GM12801 (cell line): ENCODE data around the gene PLOD3.

Experiments used
- TF ChIP-seq, protein P1 (sequence below): IDR thresholded peaks from one replicate; pipeline ENCODE4 v1.5.1; 2011; ENCODE audit warnings: control low read depth; ENCODE audit not compliant: insufficient read length; ENCODE audit errors: extremely low read depth

The PLOD3 gene

DNA sequence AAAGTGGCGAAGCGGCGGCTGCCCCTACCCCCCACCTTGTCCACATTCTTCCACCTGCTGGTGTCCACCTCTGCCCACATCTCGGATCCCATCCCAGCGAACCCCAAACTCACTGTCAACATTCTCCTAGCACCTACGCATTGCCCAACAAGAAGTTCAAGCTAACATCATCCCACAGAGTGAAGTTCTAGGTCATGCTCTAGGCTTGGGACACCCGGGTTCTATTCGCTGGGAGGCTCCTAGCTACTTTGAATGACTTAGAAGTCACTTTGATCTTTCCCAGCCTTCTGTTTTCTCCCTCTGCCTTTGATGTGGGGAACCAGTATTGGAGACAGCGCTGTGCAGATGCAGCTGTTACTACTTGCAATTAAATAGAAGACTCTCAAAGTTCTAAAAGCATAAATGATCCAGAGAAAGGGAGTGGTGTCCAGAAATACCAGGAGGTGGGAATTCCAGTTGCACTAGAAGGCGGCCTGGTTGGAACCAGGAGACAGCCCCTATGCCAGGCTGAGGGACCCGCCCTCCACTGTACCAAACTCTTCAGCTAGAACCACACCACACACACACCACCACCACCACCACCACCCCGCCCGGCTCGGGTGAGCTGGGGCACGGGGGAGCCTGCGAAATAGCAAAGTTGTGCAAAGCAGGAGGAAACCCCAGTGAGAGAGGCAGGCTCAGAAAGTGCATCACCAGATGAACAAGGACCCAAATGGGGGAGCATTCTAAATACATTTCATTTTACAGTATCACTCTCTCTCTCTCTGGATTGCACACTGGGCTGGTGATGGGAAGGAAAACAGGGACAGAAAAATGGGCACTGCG lies 46.6 kb downstream of the PLOD3 start:
- TF ChIP-seq, protein P1, sequence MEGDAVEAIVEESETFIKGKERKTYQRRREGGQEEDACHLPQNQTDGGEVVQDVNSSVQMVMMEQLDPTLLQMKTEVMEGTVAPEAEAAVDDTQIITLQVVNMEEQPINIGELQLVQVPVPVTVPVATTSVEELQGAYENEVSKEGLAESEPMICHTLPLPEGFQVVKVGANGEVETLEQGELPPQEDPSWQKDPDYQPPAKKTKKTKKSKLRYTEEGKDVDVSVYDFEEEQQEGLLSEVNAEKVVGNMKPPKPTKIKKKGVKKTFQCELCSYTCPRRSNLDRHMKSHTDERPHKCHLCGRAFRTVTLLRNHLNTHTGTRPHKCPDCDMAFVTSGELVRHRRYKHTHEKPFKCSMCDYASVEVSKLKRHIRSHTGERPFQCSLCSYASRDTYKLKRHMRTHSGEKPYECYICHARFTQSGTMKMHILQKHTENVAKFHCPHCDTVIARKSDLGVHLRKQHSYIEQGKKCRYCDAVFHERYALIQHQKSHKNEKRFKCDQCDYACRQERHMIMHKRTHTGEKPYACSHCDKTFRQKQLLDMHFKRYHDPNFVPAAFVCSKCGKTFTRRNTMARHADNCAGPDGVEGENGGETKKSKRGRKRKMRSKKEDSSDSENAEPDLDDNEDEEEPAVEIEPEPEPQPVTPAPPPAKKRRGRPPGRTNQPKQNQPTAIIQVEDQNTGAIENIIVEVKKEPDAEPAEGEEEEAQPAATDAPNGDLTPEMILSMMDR, result no peak

DNA sequence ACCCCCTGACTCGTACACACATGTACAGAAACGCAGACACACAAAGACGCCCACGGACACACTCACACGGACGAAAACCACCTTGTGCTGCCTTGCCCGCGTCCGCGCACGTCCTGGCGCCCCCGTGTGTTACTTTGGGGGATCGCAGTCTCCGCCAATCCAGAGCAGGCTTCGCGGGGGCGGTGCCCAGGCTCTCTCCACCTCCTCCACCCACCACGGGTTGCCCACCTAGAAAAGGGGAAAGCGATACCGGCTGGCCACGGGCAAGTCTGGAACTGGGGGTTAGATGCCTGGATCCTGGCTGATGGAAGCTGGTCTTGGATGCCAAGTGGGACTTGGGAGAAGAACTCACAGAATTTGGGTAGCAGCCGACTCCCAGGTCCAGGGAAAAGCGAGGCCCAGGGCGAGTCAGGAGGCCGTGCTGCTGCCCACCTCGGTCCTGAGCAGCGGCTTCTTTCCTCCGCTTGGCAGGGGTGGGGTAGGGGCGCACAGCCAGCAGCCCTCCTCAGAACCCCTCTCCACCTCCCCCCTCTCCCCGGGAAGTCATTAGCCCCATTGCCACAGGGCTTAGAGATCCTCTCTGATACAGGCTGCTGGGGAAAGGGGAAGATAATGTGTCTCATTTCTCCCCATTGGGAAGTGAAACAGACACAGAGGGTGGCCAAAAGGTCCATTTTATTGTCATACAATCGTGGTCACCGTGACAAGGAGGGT lies 47.4 kb downstream of the PLOD3 start:
- TF ChIP-seq, protein P1, result no peak

DNA sequence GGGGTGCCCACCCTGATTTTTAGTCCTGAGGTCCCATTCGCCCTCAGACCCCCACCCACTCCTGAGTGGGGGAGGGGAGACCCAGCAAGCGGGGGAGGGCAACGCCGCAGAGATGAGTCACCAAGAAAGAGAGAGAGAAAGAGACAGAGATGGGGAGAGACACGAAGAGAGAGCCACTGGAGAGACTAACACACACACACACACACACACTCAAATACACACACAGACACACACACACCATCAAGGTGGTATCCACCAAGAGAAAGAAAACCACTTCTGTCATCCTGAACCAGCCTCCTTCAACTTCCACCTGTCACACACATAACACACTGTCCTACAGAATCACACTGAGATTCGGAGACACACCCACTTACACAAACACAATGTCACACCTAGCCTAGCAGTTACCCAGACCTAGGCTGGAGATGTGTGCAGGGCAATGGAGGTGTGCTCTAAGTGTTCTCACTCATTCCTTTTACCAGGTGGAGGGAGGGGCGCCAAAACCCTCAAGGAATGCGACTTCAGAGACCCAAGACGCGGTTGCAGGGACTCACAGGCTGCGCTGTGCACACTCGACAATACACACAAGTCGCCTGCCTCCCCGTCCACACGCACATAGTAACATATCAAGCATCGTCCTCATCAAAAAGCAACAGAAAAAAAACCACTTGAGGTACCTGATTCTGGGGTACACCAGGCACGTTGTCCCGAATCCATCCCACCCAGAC lies 48.1 kb downstream of the PLOD3 start:
- TF ChIP-seq, protein P1, result no peak

DNA sequence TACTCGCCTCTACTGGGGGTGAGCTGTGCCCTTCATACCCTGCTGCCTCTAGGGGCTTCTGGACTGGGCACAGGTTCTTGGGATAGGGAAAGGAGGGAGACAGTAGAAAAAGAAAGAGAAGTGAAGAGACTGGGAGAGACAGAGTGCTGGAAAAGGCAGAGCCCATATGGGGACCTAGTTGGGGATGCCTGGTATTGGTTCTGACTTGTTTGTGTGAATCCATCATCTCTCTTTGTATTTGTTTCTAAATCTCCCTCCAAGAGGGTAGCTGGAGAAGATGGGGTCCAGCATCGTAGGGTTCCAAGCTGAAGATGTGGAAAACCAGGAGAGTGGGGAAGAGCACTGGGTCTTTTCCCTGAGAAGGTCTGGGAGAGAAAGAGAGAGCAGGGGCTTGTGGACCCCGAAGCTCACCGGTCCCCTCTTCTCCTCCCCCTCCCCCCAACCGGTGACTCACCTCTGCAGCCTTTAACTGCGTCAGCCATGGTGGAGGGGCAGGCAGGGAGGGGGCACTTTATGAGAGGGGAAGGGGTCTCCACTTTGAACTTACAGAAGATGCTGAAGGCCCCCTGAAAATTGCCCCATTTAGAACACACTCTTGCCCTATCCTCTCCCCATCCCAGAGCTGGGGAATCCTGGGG lies 48.9 kb downstream of the PLOD3 start:
- TF ChIP-seq, protein P1, result no peak

DNA sequence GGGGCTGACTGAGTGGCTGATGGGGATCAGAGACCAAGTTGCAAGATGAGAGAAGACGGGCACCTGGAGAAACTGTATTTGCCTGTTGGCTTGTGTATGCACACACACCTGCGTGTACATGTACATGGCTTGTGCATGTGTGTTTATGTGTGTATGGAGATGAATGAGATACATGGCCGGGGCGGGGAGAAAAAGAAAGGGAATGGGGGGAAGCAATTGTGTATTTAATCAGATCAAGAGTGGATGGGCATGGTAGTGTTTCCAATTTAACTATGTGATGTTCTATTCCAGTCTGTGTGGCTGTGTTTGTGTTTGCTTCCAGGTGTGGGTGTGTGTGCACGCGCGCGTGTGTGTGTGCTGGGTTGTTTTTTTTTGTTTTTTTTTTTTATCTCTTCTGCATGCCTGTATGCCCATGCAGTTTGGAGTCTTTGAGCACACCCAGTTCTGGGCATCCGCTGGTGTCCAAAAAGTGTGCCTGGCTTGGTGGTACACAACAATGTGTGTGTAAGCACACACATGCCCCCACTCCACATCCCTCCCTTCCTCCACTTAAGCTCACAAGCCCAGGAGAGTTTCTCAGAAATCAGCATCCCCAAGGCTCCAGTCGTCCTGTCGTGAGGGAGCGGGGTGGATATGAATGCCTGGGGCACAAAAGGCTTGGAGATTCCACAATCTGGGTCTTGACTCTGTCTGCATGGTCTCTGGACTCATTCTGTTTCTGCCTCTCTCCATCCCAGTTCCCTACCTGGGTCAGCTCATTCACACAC lies 49.6 kb downstream of the PLOD3 start:
- TF ChIP-seq, protein P1, result no peak

DNA sequence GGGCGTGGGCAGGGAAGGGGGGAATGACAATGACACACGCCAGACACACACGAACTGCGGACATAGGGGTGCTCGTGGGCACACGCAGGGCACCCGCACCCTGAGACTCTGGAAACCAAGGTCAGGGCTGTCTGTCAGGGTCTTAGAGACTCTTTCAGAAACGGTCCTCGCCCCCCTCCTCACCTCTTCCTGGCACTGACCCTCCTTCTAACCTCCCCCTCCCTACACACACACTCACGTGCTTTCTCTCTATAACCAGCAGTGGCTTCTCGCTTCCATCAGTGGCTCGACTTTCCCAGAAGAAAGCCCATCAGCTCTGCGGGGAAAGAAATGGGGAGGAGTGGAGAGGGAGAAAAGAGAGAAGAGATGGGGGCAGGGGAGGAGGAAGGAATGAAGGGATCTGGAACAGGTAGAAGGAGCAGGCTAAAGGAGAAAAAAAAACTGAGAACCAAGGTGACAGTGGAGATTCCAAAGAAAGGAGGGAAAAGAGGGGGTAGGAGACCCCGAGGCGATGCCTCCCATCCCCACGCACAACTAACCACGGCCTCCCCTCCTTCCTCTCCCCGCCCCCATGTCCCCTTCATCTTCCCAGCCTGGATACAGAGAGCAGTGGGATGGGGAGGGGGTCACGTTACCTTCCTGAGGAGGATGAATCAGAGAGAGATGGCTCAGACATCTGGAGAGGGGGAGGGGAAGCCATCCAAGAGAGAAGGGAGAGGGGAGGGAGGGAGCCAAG lies 50.3 kb downstream of the PLOD3 start:
- TF ChIP-seq, protein P1, result no peak
